Esophagus muscularis mucosa (tissue), 4 donors: ENCODE results near the gene ZNF563. TPM values are rescaled to one million over a fixed set of nuclear protein-coding genes. Genes with fewer than 3 reads are reported as not detected.

Source experiments
- DNase-seq: peaks from one replicate; pipeline ENCODE4 v3.0.0-alpha.2; 2017; ENCODE audit errors: extremely low spot score
- H3K27ac ChIP-seq, 4 donors: fragments of 200-600 bp; sonication (generic); replicated peaks in 1 of 4; 1 replicate in 3 of 4; 2 replicates in 1 of 4; pipeline ENCODE4 v1.5.1; 2016 to 2019; ENCODE audit warnings: mild to moderate bottlenecking in 1 of 4
- H3K27me3 ChIP-seq, 4 donors: fragments of 200-600 bp; sonication (generic); one replicate each; pipeline versions ENCODE4 v1.5.1 to v1.6.0; 2016 to 2019
- H3K36me3 ChIP-seq, 4 donors: fragments of 200-600 bp; sonication (generic); one replicate each; pipeline ENCODE4 v1.5.1; 2016 to 2019
- H3K4me1 ChIP-seq, 4 donors: fragments of 200-600 bp; sonication (generic); one replicate each; pipeline ENCODE4 v1.5.1; 2016 to 2019
- H3K4me3 ChIP-seq, 4 donors: fragments of 200-600 bp; sonication (generic); 1 replicate in 2 of 4; 2 replicates in 2 of 4; pipeline ENCODE4 v1.5.1; 2016 to 2019; ENCODE audit warnings: mild to moderate bottlenecking in 4 of 4, moderate library complexity in 1 of 4
- H3K9me3 ChIP-seq, 4 donors: fragments of 200-600 bp; sonication (generic); 1 replicate in 3 of 4; 2 replicates in 1 of 4; pipeline ENCODE4 v1.5.1; 2016 to 2019
- EP300 ChIP-seq: sonication (generic); formaldehyde crosslinking; IDR thresholded peaks from one replicate; pipeline ENCODE4 v1.6.1; 2017; ENCODE audit warnings: antibody characterized with exemption
- POLR2A ChIP-seq: fragments of 450-650 bp; IDR thresholded peaks from one replicate; pipeline ENCODE4 v1.6.1; 2017; ENCODE audit warnings: antibody characterized with exemption, moderate library complexity, mild to moderate bottlenecking, low read depth
- POLR2AphosphoS5 ChIP-seq, 2 donors: sonication (generic); formaldehyde crosslinking; IDR thresholded peaks; one replicate each; pipeline ENCODE4 v1.6.1; 2017; ENCODE audit warnings: antibody characterized with exemption in 2 of 2
- WGBS: methylation state at CpG from one replicate; pipeline ENCODE4 v1.1.5; 2018; 5-methylcytosine and 5-hydroxymethylcytosine counted together
- intact Hi-C: fragments of 100-400 bp; cut with DNase I; formaldehyde crosslinking; loops from one replicate; pipeline ENCODE4 v1.15.1; 2023
- total RNA-seq, 4 donors: library from RNA; depleted of rRNA; stranded (reverse); fragments of >200 nt; gene quantifications; one replicate each; pipeline versions ENCODE4 v1.1.0 to v1.2.1, GENCODE V29; 2016
- TF ChIP-seq, protein P1 (sequence below), 3 experiments: fragments of 200-600 bp in 2 of 3; fragments of 450-650 bp in 1 of 3; sonication (generic) in 2 of 3; IDR thresholded peaks; one replicate each; pipeline ENCODE4 v1.5.1; 2017 to 2019; ENCODE audit warnings: antibody characterized with exemption in 3 of 3, mild to moderate bottlenecking in 2 of 3, moderate library complexity in 1 of 3

The ZNF563 gene
- total RNA-seq, 4 donors from 2014 or later, result 2.3 to 3.4 (median 2.9) TPM

DNA sequence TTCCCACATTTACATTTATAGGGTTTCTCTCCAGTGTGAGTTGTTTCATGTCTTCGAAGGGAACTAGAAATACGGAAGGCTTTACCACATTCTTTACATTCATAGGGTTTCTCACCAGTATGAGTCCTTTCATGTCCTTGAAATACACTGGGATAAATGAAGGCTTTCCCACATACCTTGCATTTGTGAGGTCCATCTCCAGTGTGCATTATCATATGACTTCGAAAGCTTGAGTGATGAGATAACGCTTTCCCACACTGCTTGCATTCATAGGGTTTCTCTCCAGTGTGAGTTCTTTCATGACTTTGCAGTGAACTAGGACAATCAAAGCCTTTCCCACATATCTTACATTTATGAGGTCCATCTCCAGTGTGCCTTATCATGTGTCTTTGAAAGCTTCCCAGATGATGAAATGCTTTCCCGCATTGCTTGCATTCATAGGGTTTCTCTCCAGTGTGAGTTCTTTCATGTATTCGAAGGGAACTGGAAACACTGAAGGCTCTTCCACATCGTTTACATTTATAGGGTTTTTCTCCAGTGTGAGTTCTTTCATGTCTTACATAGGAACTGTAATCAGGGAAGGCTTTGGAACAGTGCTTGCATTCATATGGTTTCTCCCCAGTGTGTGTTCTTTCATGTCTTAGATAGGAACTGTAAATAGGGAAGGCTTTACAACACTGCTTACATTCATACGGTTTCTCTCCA lies 16.9 kb upstream of the ZNF563 start:
- Histone ChIP-seq H3K4me3 (no peak overlapping the region), H3K27ac (no peak overlapping the region), H3K9me3 (peaks cover 0 to 67% (median 43%) of the 10 kb centered on the region in 4 donors), H3K36me3 (peaks cover 16 to 35% (median 30%) of the 10 kb centered on the region in 4 donors), H3K27me3 (no peaks in the 10 kb centered on the region), H3K4me1 (no peaks in the 10 kb centered on the region)
- intact Hi-C loops, result no loop called here
- TF ChIP-seq, protein P1, sequence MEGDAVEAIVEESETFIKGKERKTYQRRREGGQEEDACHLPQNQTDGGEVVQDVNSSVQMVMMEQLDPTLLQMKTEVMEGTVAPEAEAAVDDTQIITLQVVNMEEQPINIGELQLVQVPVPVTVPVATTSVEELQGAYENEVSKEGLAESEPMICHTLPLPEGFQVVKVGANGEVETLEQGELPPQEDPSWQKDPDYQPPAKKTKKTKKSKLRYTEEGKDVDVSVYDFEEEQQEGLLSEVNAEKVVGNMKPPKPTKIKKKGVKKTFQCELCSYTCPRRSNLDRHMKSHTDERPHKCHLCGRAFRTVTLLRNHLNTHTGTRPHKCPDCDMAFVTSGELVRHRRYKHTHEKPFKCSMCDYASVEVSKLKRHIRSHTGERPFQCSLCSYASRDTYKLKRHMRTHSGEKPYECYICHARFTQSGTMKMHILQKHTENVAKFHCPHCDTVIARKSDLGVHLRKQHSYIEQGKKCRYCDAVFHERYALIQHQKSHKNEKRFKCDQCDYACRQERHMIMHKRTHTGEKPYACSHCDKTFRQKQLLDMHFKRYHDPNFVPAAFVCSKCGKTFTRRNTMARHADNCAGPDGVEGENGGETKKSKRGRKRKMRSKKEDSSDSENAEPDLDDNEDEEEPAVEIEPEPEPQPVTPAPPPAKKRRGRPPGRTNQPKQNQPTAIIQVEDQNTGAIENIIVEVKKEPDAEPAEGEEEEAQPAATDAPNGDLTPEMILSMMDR (IDR thresholded peaks at IDR 0.05), result no peak
- TF ChIP-seq POLR2A (no peak), POLR2AphosphoS5 (IDR thresholded peaks at IDR 0.05) (no peak), EP300 (no peak)
- WGBS, result 98% methylated on average over 8 of the region's 8 CpGs
- no peak for DNase-seq

DNA sequence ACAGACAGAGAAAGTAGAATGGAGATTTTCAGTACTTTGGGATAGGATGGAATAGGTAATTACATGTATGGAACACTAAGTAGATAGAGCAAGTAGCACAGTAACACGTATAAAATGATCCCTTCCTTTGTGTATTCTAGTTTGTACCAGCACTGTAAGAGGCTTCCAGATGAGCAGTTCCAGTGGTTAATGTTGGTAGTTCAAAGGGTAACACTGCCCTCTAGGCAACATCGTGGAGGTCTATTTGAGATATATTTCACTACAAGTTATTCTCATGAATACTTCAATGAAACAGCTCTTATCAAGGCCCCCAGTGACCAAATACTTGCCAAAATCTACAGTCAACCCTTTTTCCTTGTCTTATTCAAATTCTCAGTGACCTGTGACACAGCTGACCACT lies 13.5 kb upstream of the ZNF563 start:
- no peak for DNase-seq
- H3K36me3 ChIP-seq, result peaks cover 16 to 30% (median 26%) of the 10 kb centered on the region in 4 donors
- H3K4me3 ChIP-seq, result no peak overlapping the region
- H3K27ac ChIP-seq, result no peak overlapping the region
- TF ChIP-seq POLR2AphosphoS5 (IDR thresholded peaks at IDR 0.05), result no peak
- no peak for TF ChIP-seq POLR2A
- no peak for TF ChIP-seq EP300
- TF ChIP-seq, protein P1 (IDR thresholded peaks at IDR 0.05), result no peak
- no peaks in the 10 kb centered on the region for H3K4me1 ChIP-seq
- H3K27me3 ChIP-seq, result no peaks in the 10 kb centered on the region
- intact Hi-C loops, result no loop called here
- 77% methylated on average over 2 of the region's 2 CpGs for WGBS
- peaks cover 0 to 50% (median 38%) of the 10 kb centered on the region in 4 donors for H3K9me3 ChIP-seq

DNA sequence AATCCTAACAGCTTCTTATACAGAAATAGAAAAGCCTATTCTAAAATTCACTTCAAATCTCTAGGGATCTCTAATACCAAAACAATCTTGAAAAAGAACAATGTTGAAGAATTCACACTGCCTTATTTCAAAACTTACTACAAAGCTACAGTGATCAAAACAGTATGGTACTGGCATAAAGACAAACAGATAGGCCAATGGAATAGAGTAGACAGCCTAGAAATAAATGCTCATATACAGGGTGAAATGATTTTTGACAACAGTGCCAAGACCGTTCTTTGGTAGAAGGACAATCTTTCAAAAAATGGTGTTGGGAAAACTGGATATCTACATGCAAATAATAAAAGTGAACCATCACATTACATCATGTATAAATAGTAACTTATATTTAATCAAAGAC lies 11.8 kb upstream of the ZNF563 start:
- Histone ChIP-seq H3K9me3 (peaks cover 0 to 33% (median 22%) of the 10 kb centered on the region in 4 donors), H3K4me3 (no peak overlapping the region), H3K4me1 (no peaks in the 10 kb centered on the region), H3K27me3 (no peaks in the 10 kb centered on the region), H3K36me3 (peaks cover 2 to 13% (median 9%) of the 10 kb centered on the region in 4 donors), H3K27ac (no peak overlapping the region)
- TF ChIP-seq POLR2A (no peak), POLR2AphosphoS5 (IDR thresholded peaks at IDR 0.05) (no peak), EP300 (no peak)
- TF ChIP-seq, protein P1 (IDR thresholded peaks at IDR 0.05), result no peak
- no peak for DNase-seq
- intact Hi-C loops, result no loop called here
- WGBS, result 100% methylated on average over 1 of the region's 1 CpG

GRCh38 chr19:12331211-12331941 lies 2.1 kb downstream of the ZNF563 start:
- Histone ChIP-seq H3K27ac (no peak overlapping the region), H3K4me1 (peaks cover 11 to 23% (median 16%) of the 10 kb centered on the region in 4 donors), H3K9me3 (no peaks in the 10 kb centered on the region), H3K27me3 (no peaks in the 10 kb centered on the region), H3K4me3 (no peak overlapping the region), H3K36me3 (no peaks in the 10 kb centered on the region)
- TF ChIP-seq, protein P1 (IDR thresholded peaks at IDR 0.05), result no peak
- TF ChIP-seq POLR2A (no peak), EP300 (no peak), POLR2AphosphoS5 (IDR thresholded peaks at IDR 0.05) (no peak)
- intact Hi-C loops, result no loop called here
- 87% methylated on average over 4 of the region's 4 CpGs for WGBS
- no peak for DNase-seq
